HCT116 (cell line): ENCODE results near the gene SULT1B1. TPM values are rescaled to one million over a fixed set of nuclear protein-coding genes. Genes with fewer than 3 reads are reported as not detected.

Experiments
- ATAC-seq: fragments of 200-7000 bp; cut with Tn5 transposase; 2 replicates; pipeline ENCODE4 v1.9.1; 2020; ENCODE audit warnings: mild to moderate bottlenecking, moderate library complexity
- BruUV-seq: library from RNA; stranded (reverse); fragments of 400-500 nt; replicated peaks from 2 replicates; lab custom pipeline; 2021; lab: Mats Ljungman, UMichigan
- CTCF ChIA-PET: fragments of 300-600 bp; sonication (Branson Sonifier 250); formaldehyde crosslinking; loops from one replicate; lab custom pipeline; 2021; ENCODE audit warnings: antibody characterized with exemption; lab: Charles Lee
- POLR2A ChIA-PET: fragments of 300-600, 350-600 bp; sonication (Branson Sonifier 250); formaldehyde crosslinking; loops from one replicate; lab custom pipeline; 2021; ENCODE audit warnings: antibody characterized with exemption; lab: Charles Lee
- RAD21 ChIA-PET, 2 experiments: fragments of 300-600 bp; sonication (Branson Sonifier 250); formaldehyde crosslinking; loops; one replicate each; lab custom pipeline; 2023; ENCODE audit warnings: low total read pairs in 2 of 2; ENCODE audit not compliant: uncharacterized antibody in 2 of 2, unreplicated experiment in 2 of 2, low non-redundant PET in 1 of 2; lab: Charles Lee
- DNase-seq: peaks from one replicate; pipeline ENCODE4 v3.0.0-alpha.2; 2010; ENCODE audit warnings: low read depth, low spot score
- H2AFZ ChIP-seq: fragments of 200-600 bp; shearing (Covaris generic), sonication (generic); 2 replicates; pipeline ENCODE4 v1.6.1; 2017; ENCODE audit warnings: low read depth, mixed run types, mixed read lengths, antibody characterized with exemption, low read length; ENCODE audit not compliant: poor library complexity, severe bottlenecking
- H3K27ac ChIP-seq: 2 replicates; pipeline ENCODE4 v1.5.1; 2012; ENCODE audit warnings: low read depth, low read length
- H3K27me3 ChIP-seq: fragments of 200-600 bp; sonication (generic); 2 replicates; pipeline ENCODE4 v1.6.1; 2016; ENCODE audit warnings: mixed run types, low read length, mixed read lengths; ENCODE audit not compliant: insufficient read depth
- H3K36me3 ChIP-seq, 2 experiments: fragments of 200-500 bp in 1 of 2; fragments of 200-600 bp in 1 of 2; sonication (Bioruptor generic) in 1 of 2; sonication (generic) in 1 of 2; 2 replicates each; pipeline versions ENCODE4 v1.5.1 to v1.6.1; 2014 to 2016; ENCODE audit warnings: low read length in 2 of 2, inconsistent platforms in 1 of 2, mixed read lengths in 1 of 2, mixed run types in 1 of 2; ENCODE audit not compliant: insufficient read depth in 2 of 2, control insufficient read depth in 1 of 2
- H3K4me1 ChIP-seq, 2 experiments: fragments of 200-600 bp in 1 of 2; sonication (generic) in 1 of 2; 2 replicates each; pipeline versions ENCODE4 v1.5.1 to v1.6.1; 2012 to 2017; ENCODE audit warnings: low read length in 2 of 2, inconsistent platforms in 1 of 2, mild to moderate bottlenecking in 1 of 2, mixed read lengths in 1 of 2, mixed run types in 1 of 2, moderate library complexity in 1 of 2; ENCODE audit not compliant: insufficient read depth in 2 of 2, control insufficient read depth in 1 of 2
- H3K4me2 ChIP-seq: fragments of 200-600 bp; sonication (generic); 2 replicates; pipeline ENCODE4 v1.6.1; 2017; ENCODE audit warnings: mixed run types, low read length, mixed read lengths
- H3K4me3 ChIP-seq, 2 experiments: fragments of 200-600 bp in 1 of 2; sonication (generic) in 1 of 2; replicated peaks in 1 of 2; 2 replicates each; pipeline ENCODE4 v1.5.1; 2011 to 2016; ENCODE audit warnings: low read length in 2 of 2, control low read depth in 1 of 2, low read depth in 1 of 2, mild to moderate bottlenecking in 1 of 2, mixed read lengths in 1 of 2, mixed run types in 1 of 2
- H3K79me2 ChIP-seq: fragments of 200-600 bp; sonication (generic); 2 replicates; pipeline ENCODE4 v1.6.1; 2017; ENCODE audit warnings: mild to moderate bottlenecking, mixed run types, low read length, moderate library complexity, mixed read lengths; ENCODE audit not compliant: insufficient read depth
- H3K9ac ChIP-seq: fragments of 200-600 bp; sonication (generic); 2 replicates; pipeline ENCODE4 v1.6.1; 2016; ENCODE audit warnings: low read length, mixed read lengths
- H3K9me2 ChIP-seq: fragments of 200-600 bp; sonication (generic), shearing (Covaris generic); 2 replicates; pipeline ENCODE4 v1.6.1; 2017; ENCODE audit warnings: mixed run types, mild to moderate bottlenecking, moderate library complexity; ENCODE audit not compliant: insufficient read depth
- H3K9me3 ChIP-seq, 2 experiments: fragments of 200-500 bp in 1 of 2; fragments of 200-600 bp in 1 of 2; sonication (Bioruptor generic) in 1 of 2; sonication (generic) in 1 of 2; 2 replicates each; pipeline ENCODE4 v1.6.1; 2014 to 2017; ENCODE audit warnings: low read length in 2 of 2, mixed read lengths in 2 of 2, inconsistent platforms in 1 of 2, low read depth in 1 of 2, mild to moderate bottlenecking in 1 of 2, mixed run types in 1 of 2, moderate library complexity in 1 of 2; ENCODE audit not compliant: control insufficient read depth in 1 of 2, insufficient read depth in 1 of 2
- H4K20me1 ChIP-seq: fragments of 200-600 bp; sonication (generic), shearing (Covaris generic); 2 replicates; pipeline ENCODE4 v1.6.1; 2017; ENCODE audit warnings: mixed run types, mild to moderate bottlenecking, moderate library complexity; ENCODE audit not compliant: insufficient read depth
- CBX3 ChIP-seq: IDR thresholded peaks from 2 replicates; pipeline ENCODE4 v1.6.1; 2012; ENCODE audit warnings: low read depth
- CEBPB ChIP-seq: IDR thresholded peaks from 2 replicates; pipeline ENCODE4 v1.6.1; 2012; ENCODE audit warnings: low read depth
- CTCF ChIP-seq, 3 experiments: fragments of 200-600 bp in 1 of 3; sonication (generic) in 1 of 3; IDR thresholded peaks in 2 of 3; conservative IDR thresholded peaks in 1 of 3; 2 replicates each; pipeline ENCODE4 v1.5.1; 2012 to 2017; ENCODE audit warnings: low read depth in 2 of 3, low read length in 2 of 3, antibody characterized with exemption in 1 of 3, borderline replicate concordance in 1 of 3, control low read depth in 1 of 3, mild to moderate bottlenecking in 1 of 3, mixed read lengths in 1 of 3, mixed run types in 1 of 3, moderate library complexity in 1 of 3; ENCODE audit not compliant: insufficient read depth in 1 of 3
- EGR1 ChIP-seq: IDR thresholded peaks from 2 replicates; pipeline ENCODE4 v1.6.1; 2012; ENCODE audit warnings: low read depth
- ELF1 ChIP-seq: IDR thresholded peaks from 2 replicates; pipeline ENCODE4 v1.6.1; 2012; ENCODE audit warnings: low read depth, borderline replicate concordance
- JUND ChIP-seq: IDR thresholded peaks from 2 replicates; pipeline ENCODE4 v1.6.1; 2012
- MAX ChIP-seq: IDR thresholded peaks from 2 replicates; pipeline ENCODE4 v1.6.1; 2012
- POLR2AphosphoS5 ChIP-seq: IDR thresholded peaks from 2 replicates; pipeline ENCODE4 v1.6.1; 2011; ENCODE audit warnings: mild to moderate bottlenecking, low read depth, low read length, moderate library complexity
- SRF ChIP-seq: IDR thresholded peaks from 2 replicates; pipeline ENCODE4 v1.6.1; 2012; ENCODE audit warnings: low read depth
- TCF7L2 ChIP-seq: IDR thresholded peaks from 2 replicates; pipeline ENCODE4 v1.7.0; 2011; ENCODE audit warnings: borderline replicate concordance, inconsistent platforms; ENCODE audit not compliant: insufficient read depth, insufficient read length; ENCODE audit errors: extremely low read depth
- YY1 ChIP-seq: IDR thresholded peaks from 2 replicates; pipeline ENCODE4 v1.6.1; 2011; ENCODE audit warnings: low read length, low read depth, moderate library complexity, mild to moderate bottlenecking; ENCODE audit not compliant: insufficient replicate concordance; ENCODE audit errors: extremely low read depth
- ZBTB33 ChIP-seq: IDR thresholded peaks from 2 replicates; pipeline ENCODE4 v1.6.1; 2011; ENCODE audit warnings: mild to moderate bottlenecking, low read length, moderate library complexity; ENCODE audit not compliant: insufficient replicate concordance; ENCODE audit errors: extremely low read depth
- ZFX ChIP-seq: fragments of 450-650 bp; IDR thresholded peaks from 2 replicates; pipeline ENCODE4 v1.6.1; 2017
- ZNF274 ChIP-seq: fragments of 200-500 bp; sonication (Bioruptor generic); IDR thresholded peaks from 2 replicates; pipeline ENCODE4 v1.6.1; 2014; ENCODE audit warnings: mild to moderate bottlenecking, low read depth, low read length, inconsistent platforms
- intact Hi-C: fragments of 100-400 bp; cut with micrococcal nuclease; formaldehyde crosslinking; loops from 2 replicates; pipeline ENCODE4 v1.10.0; 2022
- total RNA-seq: library from RNA; stranded (reverse); gene quantifications from one replicate; pipeline ENCODE4 v1.2.1, GENCODE V29; 2021; ENCODE audit not compliant: unreplicated experiment

SULT1B1 gene
- total RNA-seq, 1 experiment from 2014 or later = 0.10 TPM

GRCh38 chr4:69748173-69748572 lies 12.2 kb downstream of the SULT1B1 start:
- TF ChIP-seq ZNF274 (no peak), ZFX (no peak), YY1 (no peak), EGR1 (no peak), POLR2AphosphoS5 (no peak), ZBTB33 (no peak)
- RAD21 ChIA-PET = no interaction called here
- H2AFZ ChIP-seq = no peak overlapping the region
- POLR2A ChIA-PET = no interaction called here
- H3K4me1 ChIP-seq = no peaks in the 10 kb centered on the region
- no peaks in the 10 kb centered on the region for H3K36me3 ChIP-seq
- H3K4me2 ChIP-seq = no peak overlapping the region
- H3K4me3 ChIP-seq = no peak overlapping the region
- intact Hi-C loops = no loop called here
- no peak overlapping the region for H3K27ac ChIP-seq
- BruUV-seq = no TSS peak
- no peaks in the 10 kb centered on the region for H4K20me1 ChIP-seq
- H3K79me2 ChIP-seq = no peaks in the 10 kb centered on the region
- H3K9ac ChIP-seq = no peak overlapping the region
- no peaks in the 10 kb centered on the region for H3K9me3 ChIP-seq
- ATAC-seq (no peak), DNase-seq (no peak)
- H3K9me2 ChIP-seq = no peaks in the 10 kb centered on the region
- H3K27me3 ChIP-seq = no peaks in the 10 kb centered on the region
- CTCF ChIA-PET = no interaction called here

- no peaks in the 10 kb centered on the region for H3K9me2 ChIP-seq
- ChIA-PET CTCF (no interaction called here), POLR2A (no interaction called here), RAD21 (no interaction called here)
- H3K4me2 ChIP-seq = no peak overlapping the region
- intact Hi-C loops = no loop called here
- H4K20me1 ChIP-seq = no peaks in the 10 kb centered on the region
- no peaks in the 10 kb centered on the region for H3K9me3 ChIP-seq
- H3K27me3 ChIP-seq = no peaks in the 10 kb centered on the region
- no peak overlapping the region for H3K9ac ChIP-seq
- H3K36me3 ChIP-seq = no peaks in the 10 kb centered on the region
- H3K4me1 ChIP-seq = no peaks in the 10 kb centered on the region
- no peaks in the 10 kb centered on the region for H3K79me2 ChIP-seq
- H3K27ac ChIP-seq = no peak overlapping the region
- no TSS peak for BruUV-seq
- DNase-seq (no peak), ATAC-seq (no peak)
- no peak overlapping the region for H3K4me3 ChIP-seq
- no peak overlapping the region for H2AFZ ChIP-seq
- TF ChIP-seq CEBPB = no peak
- no peak for TF ChIP-seq SRF
- no peak for TF ChIP-seq JUND
- TF ChIP-seq POLR2AphosphoS5 = no peak
- no peak for TF ChIP-seq MAX
- no peak for TF ChIP-seq TCF7L2
- no peak for TF ChIP-seq CBX3
- TF ChIP-seq ELF1 = no peak
- no peak for TF ChIP-seq ZFX
- TF ChIP-seq EGR1 = no peak
- TF ChIP-seq CTCF (IDR thresholded peaks at IDR 0.05 in 2 of 3, conservative IDR thresholded peaks at IDR 0.05 in 1 of 3; ENCODE audit: borderline replicate concordance in 1 of 3, insufficient read depth in 1 of 3, low read depth in 2 of 3, low read length in 2 of 3) = no peak
Measured at GRCh38 chr4:69744157-69744478, 16.3 kb downstream of the SULT1B1 start.
